Panc1 (cell line): ENCODE measurements around the gene TMPRSS13.

Experiments used
- CTCF ChIP-seq: fragments of 450-650 bp; IDR thresholded peaks from 2 replicates; pipeline ENCODE4 v1.5.1; 2017; ENCODE audit warnings: mild to moderate bottlenecking
- POLR2AphosphoS5 ChIP-seq: IDR thresholded peaks from 2 replicates; pipeline ENCODE4 v1.6.1; 2012; ENCODE audit warnings: mild to moderate bottlenecking, low read depth, low read length, moderate library complexity
- REST ChIP-seq, 2 experiments: IDR thresholded peaks; 2 replicates each; pipeline ENCODE4 v1.6.1; 2011 to 2012; ENCODE audit warnings: low read depth in 2 of 2, control low read depth in 1 of 2, low read length in 1 of 2, mild to moderate bottlenecking in 1 of 2, moderate library complexity in 1 of 2; ENCODE audit not compliant: insufficient read depth in 1 of 2
- SIN3A ChIP-seq: IDR thresholded peaks from 2 replicates; pipeline ENCODE4 v1.6.1; 2012; ENCODE audit warnings: low read depth, mild to moderate bottlenecking, low read length, moderate library complexity, borderline replicate concordance; ENCODE audit not compliant: insufficient read depth
- TCF7L2 ChIP-seq: IDR thresholded peaks from 2 replicates; pipeline ENCODE4 v1.6.1; 2011; ENCODE audit warnings: mild to moderate bottlenecking, low read depth, low read length, inconsistent platforms

- TF ChIP-seq CTCF, result no peak
- TF ChIP-seq TCF7L2, result no peak
- TF ChIP-seq SIN3A, result no peak
- no peak for TF ChIP-seq POLR2AphosphoS5
- TF ChIP-seq REST (IDR thresholded peaks at IDR 0.05; ENCODE audit: insufficient read depth in 1 of 2, low read depth in 2 of 2, low read length in 1 of 2), result no peak
Measured at GRCh38 chr11:117857734-117858414, 71.3 kb downstream of the TMPRSS13 start.
